ENCODE data around the gene SLC16A13.
A peak's percentile ranks its signal among the peaks of the same experiment; 100 is the strongest.

The SLC16A13 gene

DNA sequence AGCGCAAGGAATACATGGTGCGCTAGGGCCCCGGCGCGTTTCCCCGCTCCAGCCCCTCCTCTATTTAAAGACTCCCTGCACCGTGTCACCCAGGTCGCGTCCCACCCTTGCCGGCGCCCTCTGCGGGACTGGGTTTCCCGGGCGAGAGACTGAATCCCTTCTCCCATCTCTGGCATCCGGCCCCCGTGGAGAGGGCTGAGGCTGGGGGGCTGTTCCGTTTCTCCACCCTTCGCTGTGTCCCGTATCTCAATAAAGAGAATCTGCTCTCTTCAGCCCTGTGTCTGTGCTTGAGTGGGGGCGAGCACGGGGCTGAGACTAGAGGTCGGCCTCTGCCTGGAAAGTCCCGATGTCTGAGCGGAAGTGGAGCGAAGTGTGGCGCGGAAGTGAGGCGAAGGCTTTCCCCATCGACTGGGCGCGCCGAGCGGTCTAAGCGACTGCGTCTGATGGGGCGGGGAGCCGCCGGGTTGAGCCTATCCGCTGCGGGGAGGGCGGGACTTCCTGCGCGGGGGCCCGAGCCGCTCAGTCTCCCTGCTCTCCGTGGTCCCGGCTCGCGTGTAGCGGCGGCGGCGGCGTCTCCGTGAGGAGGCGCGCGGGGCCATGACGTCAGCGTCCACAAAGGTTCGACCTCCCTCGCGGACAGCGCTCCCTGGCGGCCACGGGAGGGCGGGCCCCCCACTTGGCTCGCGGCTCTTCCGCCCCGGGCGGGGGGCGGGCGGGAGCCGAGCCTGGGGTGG is 21.4 kb upstream of the SLC16A13 start:
- DNase-seq (ENCODE audit: low read depth) = peak; percentile 90

DNA sequence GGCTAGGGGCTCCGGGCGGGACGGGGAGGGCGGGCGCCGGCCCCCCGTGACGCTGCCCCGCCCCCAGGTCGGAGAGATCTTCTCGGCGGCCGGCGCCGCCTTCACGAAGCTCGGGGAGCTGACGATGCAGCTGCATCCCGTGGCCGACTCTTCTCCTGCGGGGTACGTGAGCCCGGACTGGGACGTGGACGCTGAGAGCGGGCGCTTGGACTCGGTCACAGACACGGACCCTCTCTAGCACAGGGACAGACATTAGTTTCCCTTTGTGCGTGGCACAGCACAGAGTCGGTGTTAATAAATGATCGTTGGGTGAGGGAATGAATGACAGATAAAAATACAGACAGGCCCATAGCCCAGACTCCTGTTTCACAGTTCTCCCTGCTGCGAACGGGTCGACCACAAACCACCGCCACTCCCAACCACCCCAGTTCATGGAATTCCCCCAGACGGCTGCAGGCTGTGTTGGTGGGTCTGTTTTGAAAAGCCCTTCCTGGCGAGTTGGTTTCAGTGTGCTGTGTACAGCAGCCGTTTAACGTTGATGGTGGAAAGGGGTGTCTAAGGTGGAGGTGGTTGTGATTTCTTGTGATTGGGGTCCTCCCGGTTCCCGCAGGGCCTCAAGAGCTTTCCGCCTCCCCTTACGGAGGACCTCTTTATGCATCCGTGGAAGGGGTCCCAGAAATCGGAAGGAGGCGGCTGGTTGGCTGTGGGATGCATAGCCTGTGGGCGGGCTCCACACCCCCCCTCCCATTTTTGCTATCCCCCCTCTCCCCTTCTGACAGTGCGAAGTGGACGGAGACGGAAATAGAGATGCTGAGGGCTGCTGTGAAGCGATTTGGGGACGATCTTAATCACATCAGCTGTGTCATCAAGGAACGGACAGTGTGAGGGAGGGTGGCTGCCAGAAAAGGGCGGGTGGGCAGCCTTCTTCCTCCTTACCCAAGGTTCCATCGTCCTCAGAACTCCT is 20.5 kb upstream of the SLC16A13 start:
- DNase-seq (ENCODE audit: low read depth) = no peak

GRCh38 chr17:7016418-7016817 is 19.4 kb upstream of the SLC16A13 start:
- no peak for DNase-seq (ENCODE audit: low read depth)

DNA sequence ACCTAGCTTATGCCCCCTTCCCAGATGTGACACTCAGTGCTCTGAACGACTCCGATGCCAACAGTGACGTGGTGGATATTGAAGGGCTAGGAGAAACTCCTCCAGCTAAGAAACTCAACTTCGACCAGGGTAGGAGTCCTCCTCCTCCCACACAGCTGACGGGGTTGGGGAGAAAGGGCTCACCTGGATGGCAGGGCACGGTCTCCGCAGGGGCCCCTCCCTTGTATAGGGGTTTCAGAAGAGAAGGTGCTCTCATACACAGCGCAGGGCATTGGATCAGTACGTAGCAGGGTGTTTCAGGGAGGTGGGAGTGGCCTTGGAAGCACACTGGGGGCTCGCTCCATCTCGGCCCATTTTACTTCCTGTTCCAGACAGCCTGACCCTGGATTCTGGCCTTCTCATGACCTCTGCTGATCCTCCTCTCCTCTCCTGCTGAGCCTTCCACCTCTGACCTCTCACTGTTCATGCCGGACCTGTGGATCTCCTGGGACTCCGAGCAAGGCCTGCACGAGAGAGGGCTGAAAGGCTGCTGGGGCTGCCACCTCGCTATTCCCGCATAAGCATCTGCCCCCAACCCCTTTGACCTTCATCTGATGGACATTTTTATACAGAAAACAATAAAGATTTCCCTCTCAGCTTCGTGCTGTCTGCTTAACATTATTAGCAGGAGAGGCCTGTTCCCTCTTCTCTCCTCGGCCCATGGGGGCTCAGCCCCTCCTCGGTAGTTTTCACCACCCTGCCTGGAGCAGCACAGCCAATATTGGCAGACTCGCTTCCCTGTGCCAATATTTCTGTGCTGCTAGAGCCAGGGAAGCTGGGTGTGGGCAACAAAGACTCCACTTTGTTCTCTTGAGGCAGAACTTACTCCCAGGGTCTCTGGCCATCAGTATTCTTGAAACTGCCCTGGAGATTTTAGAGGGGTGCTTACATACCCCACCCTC is 18.7 kb upstream of the SLC16A13 start:
- no peak for DNase-seq (ENCODE audit: low read depth)

- DNase-seq (ENCODE audit: low read depth) = no peak
Observed at GRCh38 chr17:7017827-7018200, 18.0 kb upstream of the SLC16A13 start.

DNA sequence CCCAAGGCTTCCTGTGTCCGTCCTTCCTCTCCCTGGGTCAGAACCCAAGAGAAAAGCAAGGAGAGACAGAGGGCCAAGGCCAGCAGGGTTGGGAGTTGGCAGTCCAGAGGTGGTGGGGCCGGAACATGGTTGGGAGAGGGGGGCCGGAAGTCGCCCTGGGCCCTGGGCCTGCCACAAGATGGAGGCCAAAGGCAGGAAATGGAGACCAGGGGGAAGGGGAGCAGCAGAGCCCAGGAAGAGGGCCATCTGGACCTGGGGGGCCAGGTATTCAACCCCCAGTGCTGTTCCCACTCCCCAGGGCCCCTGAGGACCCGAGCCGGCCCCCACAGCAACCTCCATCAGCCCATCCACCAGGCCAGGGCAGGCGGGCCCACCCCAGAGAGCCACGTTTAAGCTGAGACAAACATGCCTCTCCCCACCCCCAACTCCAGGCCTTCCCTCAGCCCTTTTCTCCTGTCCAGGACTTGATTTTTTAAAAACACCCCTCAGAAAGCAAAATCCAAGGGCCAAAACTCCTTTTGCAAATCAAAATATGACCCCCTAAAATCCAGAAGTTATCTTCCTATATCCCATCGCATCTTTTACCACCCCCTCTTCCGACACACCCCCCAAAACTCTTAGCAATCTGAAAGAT is 17.4 kb upstream of the SLC16A13 start:
- no peak for DNase-seq (ENCODE audit: low read depth)

DNA sequence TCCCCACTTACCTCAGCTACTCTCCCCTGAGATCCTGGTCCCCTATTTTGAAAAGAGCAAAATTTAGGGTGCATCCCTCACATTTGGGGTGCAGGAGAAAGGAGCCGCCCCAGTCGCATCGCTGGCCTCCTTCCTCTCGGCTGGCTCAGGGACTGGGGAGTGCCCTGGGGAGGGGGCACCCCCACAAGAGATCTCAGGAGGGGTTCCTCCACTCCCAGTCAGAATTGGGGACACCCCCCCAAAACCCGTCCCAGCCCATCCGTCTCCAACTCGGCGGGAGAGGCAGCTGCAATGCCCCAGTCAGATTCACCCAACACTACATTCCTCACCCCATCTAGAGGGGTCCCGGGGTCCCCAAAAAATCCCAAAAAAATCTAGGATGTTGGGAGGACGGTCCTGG is 16.4 kb upstream of the SLC16A13 start:
- DNase-seq (ENCODE audit: low read depth) = no peak

- DNase-seq (ENCODE audit: low read depth) = no peak
Observed at GRCh38 chr17:7019839-7020519, 15.8 kb upstream of the SLC16A13 start.

DNA sequence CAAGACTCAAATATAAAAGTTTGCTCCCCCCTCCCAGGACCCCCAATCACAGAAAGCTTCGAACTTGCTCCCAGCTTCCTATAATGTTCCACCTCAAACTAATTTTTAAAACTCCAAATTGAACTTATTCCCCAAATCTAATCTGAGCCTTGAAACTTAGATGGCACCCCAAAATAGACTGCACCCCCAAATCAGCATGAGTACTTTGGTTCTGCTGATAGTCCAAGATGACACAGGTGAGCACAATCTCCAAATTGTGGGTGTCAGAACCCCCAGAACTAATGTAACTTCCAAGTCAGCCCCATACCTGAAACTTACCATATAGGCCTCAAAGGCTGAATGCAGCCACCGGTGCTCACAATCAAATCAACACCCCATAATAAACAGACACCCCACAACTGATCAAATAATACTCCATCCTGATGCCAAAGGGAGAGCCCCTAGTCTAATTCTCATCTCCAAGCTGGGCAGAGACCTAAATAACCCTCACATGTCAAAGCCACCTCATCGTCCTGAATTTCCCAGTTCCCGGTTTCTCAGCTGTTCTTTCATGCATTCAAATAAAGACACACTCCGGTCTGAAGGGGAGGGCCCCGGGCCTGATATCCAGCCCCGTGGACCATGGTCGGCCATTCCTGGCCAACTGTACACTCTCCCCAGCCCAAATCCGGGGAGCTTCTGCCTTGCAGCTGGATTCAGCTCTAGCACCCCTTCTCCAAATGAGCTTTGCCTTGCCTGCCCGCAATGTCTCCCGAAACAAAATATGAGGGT is 14.7 kb upstream of the SLC16A13 start:
- no peak for DNase-seq (ENCODE audit: low read depth)

DNA sequence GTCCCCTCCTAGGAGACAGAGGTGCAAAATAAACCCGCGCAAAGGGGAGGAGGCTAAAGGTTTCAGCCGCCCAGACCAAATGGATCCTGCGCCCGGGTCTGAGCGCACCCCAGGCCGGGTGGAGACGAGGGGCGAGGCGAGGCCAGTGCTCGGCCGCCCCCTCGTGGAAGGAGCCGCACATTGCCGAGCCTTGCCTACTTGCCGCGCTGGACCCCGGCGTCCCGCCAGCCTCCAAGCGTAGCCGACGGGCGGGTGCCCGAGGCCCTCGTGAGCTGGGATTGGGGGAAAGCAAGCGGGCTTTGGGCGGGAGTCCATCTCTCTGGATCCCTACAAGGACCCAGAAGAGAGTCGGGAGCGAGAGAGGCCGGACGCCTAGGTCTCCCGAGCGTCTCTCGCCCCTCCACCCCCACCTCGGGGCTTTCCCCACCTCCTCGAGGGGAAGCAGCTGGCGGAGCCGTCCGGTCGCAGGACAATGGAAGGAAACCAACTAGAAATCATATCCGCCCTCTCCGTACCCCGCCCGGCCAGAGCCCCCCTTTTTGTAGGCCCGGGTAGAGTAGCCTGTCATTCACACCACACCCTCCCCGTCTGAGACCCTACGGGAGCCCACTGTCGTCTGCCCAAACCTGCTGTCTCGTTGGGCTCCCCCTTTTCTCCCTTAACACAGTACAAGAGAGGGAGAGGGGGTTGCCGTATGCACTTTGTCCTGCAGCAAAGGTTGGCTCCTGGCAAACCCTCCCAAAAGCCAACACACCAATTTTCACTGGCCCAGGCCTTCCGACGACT is 13.6 kb upstream of the SLC16A13 start:
- peak; percentile 65 for DNase-seq (ENCODE audit: low read depth)

DNA sequence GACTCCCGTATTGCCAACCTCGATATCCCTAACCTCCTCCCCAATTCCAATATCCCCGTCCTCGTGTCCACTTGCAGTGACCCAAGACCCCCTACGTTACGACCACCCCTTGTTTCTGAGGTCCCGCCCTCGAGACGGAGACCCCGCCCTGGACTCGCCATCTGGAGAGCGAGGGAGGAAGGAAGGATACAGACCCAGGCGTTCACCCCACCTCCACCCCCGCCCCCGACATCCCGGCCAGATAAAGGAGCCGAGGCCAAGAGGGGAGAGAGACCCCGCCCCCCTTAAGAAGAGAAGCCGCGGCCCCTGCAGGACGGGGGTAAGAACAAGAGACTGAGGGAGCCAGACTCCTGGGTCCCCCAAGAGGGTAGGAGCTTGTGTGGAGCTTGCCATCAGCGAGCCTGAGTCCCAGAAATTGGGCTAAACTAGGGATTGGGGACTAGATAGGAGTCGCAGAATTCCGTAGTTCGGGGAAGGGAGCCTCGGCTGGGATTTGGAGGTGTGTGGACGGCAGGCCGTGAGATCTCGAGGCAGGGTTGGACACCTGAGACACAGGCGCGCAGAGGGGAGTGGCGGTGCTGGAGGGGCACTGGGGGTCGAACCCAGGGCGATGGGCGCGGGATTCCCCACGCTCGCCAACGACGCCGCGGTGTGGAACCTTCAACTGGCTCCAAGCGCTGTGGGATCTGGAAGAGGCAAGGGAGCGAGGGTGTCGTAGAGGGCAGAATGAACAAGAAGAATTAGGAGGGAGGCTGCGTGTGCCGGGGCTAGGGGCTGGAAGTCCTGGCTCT is 12.8 kb upstream of the SLC16A13 start, which contains the start of gene BCL6B:
BCL6B (plus strand) TSS at position 270 of the 791 bp plus-strand sequence. CDS start 622 bp downstream, outside the sequence.
- no peak for DNase-seq (ENCODE audit: low read depth)

DNA sequence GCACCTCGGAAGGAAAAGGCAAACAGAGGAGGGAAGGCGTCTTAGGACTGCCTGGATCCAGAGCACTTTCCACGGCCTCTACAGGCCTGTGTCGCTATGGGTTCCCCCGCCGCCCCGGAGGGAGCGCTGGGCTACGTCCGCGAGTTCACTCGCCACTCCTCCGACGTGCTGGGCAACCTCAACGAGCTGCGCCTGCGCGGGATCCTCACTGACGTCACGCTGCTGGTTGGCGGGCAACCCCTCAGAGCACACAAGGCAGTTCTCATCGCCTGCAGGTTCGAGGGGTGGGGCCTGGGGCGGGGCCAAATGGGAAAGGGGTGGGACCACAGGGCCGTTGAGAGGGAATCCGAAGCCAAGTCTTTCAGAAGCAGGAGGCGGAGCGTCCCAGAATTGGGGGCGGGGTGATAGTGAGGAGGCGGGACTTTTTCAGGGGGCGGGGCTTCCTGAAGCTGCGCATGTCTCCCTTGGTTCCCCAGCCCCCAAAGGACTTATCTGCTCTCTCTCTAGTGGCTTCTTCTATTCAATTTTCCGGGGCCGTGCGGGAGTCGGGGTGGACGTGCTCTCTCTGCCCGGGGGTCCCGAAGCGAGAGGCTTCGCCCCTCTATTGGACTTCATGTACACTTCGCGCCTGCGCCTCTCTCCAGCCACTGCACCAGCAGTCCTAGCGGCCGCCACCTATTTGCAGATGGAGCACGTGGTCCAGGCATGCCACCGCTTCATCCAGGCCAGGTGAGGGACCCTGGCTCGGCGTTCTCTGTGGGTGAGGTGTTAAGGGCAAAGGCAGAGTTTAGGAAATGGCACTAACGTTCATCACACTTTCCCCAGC is 12.0 kb upstream of the SLC16A13 start:
- DNase-seq (ENCODE audit: low read depth) = peak; percentile 87

DNA sequence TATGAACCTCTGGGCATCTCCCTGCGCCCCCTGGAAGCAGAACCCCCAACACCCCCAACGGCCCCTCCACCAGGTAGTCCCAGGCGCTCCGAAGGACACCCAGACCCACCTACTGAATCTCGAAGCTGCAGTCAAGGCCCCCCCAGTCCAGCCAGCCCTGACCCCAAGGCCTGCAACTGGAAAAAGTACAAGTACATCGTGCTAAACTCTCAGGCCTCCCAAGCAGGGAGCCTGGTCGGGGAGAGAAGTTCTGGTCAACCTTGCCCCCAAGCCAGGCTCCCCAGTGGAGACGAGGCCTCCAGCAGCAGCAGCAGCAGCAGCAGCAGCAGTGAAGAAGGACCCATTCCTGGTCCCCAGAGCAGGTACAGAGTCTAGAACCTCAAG is 11.4 kb upstream of the SLC16A13 start:
- no peak for DNase-seq (ENCODE audit: low read depth)

DNA sequence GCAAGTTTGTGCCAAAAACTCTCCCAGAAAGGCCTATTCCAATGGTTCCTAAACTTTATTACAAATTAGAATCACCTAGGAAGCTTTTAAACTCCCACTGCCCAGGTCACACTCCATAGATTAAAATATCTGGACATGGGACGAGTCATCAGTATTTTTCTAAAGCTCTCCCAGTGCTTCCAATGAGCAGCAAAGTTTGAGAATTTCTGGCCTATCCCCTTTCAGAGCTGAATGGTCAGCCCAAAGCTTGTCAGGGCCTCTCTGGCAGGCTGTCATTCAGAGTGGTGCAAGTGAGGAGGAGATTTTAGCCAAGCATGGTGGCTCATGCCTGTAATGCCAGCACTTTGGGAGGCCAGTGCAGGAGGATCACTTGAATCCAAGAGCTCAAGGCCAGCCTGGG is 10.6 kb upstream of the SLC16A13 start:
- no peak for DNase-seq (ENCODE audit: low read depth)

DNA sequence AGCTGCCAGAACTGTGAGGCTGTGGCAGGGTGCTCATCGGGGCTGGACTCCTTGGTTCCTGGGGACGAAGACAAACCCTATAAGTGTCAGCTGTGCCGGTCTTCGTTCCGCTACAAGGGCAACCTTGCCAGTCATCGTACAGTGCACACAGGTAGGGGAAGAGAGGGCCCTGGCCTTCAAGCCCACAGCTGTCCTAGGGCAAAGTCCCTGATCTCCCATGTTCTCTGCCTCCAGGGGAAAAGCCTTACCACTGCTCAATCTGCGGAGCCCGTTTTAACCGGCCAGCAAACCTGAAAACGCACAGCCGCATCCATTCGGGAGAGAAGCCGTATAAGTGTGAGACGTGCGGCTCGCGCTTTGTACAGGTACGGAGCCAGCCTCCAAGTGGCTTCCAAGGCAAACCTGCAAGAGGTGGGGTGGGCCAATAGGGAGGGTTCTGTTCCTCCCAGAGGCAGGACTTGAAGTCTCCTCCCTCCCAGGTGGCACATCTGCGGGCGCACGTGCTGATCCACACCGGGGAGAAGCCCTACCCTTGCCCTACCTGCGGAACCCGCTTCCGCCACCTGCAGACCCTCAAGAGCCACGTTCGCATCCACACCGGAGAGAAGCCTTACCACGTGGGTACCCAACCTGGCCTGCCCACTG is 9.2 kb upstream of the SLC16A13 start:
- DNase-seq (ENCODE audit: low read depth) = no peak

- DNase-seq (ENCODE audit: low read depth) = no peak
Observed at GRCh38 chr17:7027335-7027734, 8.5 kb upstream of the SLC16A13 start.

DNA sequence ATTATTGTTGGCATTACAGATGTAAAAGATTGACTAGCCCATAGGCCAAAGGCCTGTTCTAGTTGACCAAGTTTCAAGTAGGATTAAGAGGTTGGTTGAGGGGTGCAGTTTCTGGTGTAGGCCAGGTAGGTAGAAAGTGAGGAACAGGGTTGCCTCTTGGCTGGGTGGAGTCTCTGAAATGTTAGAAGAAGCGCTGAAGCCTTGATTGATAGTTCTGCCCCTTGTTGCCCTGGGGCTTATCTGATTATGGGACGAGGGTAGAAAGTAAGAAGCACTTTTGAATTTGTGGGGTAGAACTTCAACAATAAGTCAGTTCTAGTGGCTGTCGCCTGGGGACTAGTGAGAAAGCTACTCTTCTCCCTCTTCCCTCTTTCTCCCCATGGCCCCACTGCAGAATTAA is 6.7 kb upstream of the SLC16A13 start:
- DNase-seq (ENCODE audit: low read depth) = no peak
